Loucy (cell line): Measurements from ENCODE around the gene BICRA.
"Not testable (repeated sequence)": the region's sequence is repeated elsewhere in the genome, so short reads cannot be mapped to it uniquely, and the experiment has no call there.

Experiments
- H2AFZ ChIP-seq: fragments of 200-600 bp; sonication (generic); 2 replicates; pipeline ENCODE4 v1.6.0; 2016; ENCODE audit warnings: antibody characterized with exemption, mild to moderate bottlenecking, low read length, moderate library complexity
- H3F3A ChIP-seq: fragments of 200-600 bp; 2 replicates; pipeline ENCODE4 v1.6.0; 2016; ENCODE audit warnings: antibody characterized with exemption, low read depth, mild to moderate bottlenecking
- H3K27me3 ChIP-seq: fragments of 200-600 bp; sonication (generic); 2 replicates; pipeline ENCODE4 v1.6.1; 2014; ENCODE audit warnings: low read length, mild to moderate bottlenecking; ENCODE audit not compliant: insufficient read depth, poor library complexity, severe bottlenecking
- H3K36me3 ChIP-seq: fragments of 200-600 bp; sonication (generic); 2 replicates; pipeline ENCODE4 v1.6.1; 2016; ENCODE audit warnings: low read length; ENCODE audit not compliant: insufficient read depth
- H3K4me1 ChIP-seq: fragments of 200-600 bp; sonication (generic); 2 replicates; pipeline ENCODE4 v1.5.1; 2014; ENCODE audit warnings: low read length, mild to moderate bottlenecking; ENCODE audit not compliant: insufficient read depth, poor library complexity, severe bottlenecking
- H3K4me2 ChIP-seq: fragments of 200-600 bp; sonication (generic); 2 replicates; pipeline ENCODE4 v1.6.0; 2014; ENCODE audit warnings: antibody characterized with exemption, low read length, low read depth, mild to moderate bottlenecking; ENCODE audit not compliant: poor library complexity, severe bottlenecking
- H3K4me3 ChIP-seq: fragments of 200-600 bp; sonication (generic); 2 replicates; pipeline ENCODE4 v1.5.1; 2014; ENCODE audit warnings: low read length, mild to moderate bottlenecking, mixed read lengths; ENCODE audit not compliant: poor library complexity, severe bottlenecking
- H3K79me2 ChIP-seq: fragments of 200-600 bp; sonication (generic); 2 replicates; pipeline ENCODE4 v1.6.1; 2014; ENCODE audit warnings: low read length; ENCODE audit not compliant: insufficient read depth
- H3K9ac ChIP-seq: fragments of 200-600 bp; sonication (generic); 2 replicates; pipeline ENCODE4 v1.6.0; 2014; ENCODE audit warnings: mild to moderate bottlenecking, low read depth, low read length, moderate library complexity; ENCODE audit not compliant: poor library complexity, severe bottlenecking
- H3K9me2 ChIP-seq: fragments of 200-600 bp; sonication (generic); replicated peaks from 2 replicates; pipeline ENCODE4 v1.6.1; 2016; ENCODE audit warnings: low read depth, low read length, mixed read lengths
- H3K9me3 ChIP-seq: fragments of 200-600 bp; sonication (generic); 2 replicates; pipeline ENCODE4 v1.6.1; 2014; ENCODE audit warnings: mild to moderate bottlenecking, antibody characterized with exemption, low read length, low read depth; ENCODE audit not compliant: insufficient read depth
- H4K20me1 ChIP-seq: fragments of 200-600 bp; sonication (generic); 2 replicates; pipeline ENCODE4 v1.6.0; 2014; ENCODE audit warnings: antibody characterized with exemption, low read length, mild to moderate bottlenecking; ENCODE audit not compliant: insufficient read depth, poor library complexity, severe bottlenecking
- EZH2phosphoT487 ChIP-seq: fragments of 200-600 bp; IDR thresholded peaks from 2 replicates; pipeline ENCODE4 v1.6.1; 2018; ENCODE audit warnings: antibody characterized with exemption, mild to moderate bottlenecking, moderate library complexity, borderline replicate concordance
- TF ChIP-seq, protein P1 (sequence below): fragments of 200-600 bp; sonication (generic); conservative IDR thresholded peaks from 2 replicates; pipeline ENCODE4 v1.5.1; 2014; ENCODE audit warnings: mild to moderate bottlenecking, antibody characterized with exemption, low read length

Gene BICRA

DNA sequence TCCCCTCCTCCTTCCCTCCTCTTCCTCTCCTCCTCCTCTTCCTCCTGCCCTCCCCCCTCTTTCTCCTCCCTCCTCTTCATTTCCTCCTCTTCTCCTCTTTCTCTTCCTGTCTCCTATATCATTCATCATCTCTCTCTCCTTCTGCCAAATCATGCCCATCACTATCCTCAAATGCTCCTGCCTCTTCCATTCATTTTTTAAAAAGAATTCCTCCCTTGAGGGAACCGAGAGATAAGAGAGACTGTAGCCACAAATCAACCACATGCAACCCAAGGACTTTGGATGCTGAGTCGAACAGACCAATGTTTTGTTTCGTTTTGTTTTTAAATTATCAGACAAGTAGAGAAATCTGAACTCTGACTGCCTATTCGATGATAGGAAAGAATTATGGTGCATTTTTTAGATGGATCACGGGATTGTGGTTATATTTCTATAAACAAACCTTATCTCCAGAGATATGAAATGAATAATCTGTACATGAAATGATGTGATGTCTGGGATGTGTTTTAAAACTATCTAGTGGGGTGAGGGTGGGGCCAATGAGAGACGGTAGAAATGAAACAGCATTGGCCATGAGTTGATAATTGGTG, 26.5 kb upstream of the BICRA start:
- H4K20me1 ChIP-seq, result no peaks in the 10 kb centered on the region
- H3K9me3 ChIP-seq, result no peaks in the 10 kb centered on the region
- peak overlapping the region; percentile 61 for H3K4me2 ChIP-seq
- no peaks in the 10 kb centered on the region for H3K36me3 ChIP-seq
- peak overlapping the region; percentile 53; the same call in 1 of the 2 replicates for H2AFZ ChIP-seq
- H3F3A ChIP-seq, result no peaks in the 10 kb centered on the region
- no peaks in the 10 kb centered on the region for H3K9me2 ChIP-seq
- H3K4me1 ChIP-seq, result peaks cover 14% of the 10 kb centered on the region
- TF ChIP-seq, protein P1, sequence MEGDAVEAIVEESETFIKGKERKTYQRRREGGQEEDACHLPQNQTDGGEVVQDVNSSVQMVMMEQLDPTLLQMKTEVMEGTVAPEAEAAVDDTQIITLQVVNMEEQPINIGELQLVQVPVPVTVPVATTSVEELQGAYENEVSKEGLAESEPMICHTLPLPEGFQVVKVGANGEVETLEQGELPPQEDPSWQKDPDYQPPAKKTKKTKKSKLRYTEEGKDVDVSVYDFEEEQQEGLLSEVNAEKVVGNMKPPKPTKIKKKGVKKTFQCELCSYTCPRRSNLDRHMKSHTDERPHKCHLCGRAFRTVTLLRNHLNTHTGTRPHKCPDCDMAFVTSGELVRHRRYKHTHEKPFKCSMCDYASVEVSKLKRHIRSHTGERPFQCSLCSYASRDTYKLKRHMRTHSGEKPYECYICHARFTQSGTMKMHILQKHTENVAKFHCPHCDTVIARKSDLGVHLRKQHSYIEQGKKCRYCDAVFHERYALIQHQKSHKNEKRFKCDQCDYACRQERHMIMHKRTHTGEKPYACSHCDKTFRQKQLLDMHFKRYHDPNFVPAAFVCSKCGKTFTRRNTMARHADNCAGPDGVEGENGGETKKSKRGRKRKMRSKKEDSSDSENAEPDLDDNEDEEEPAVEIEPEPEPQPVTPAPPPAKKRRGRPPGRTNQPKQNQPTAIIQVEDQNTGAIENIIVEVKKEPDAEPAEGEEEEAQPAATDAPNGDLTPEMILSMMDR, result no peak
- TF ChIP-seq EZH2phosphoT487, result no peak
- H3K9ac ChIP-seq, result no peak overlapping the region
- no peaks in the 10 kb centered on the region for H3K79me2 ChIP-seq
- H3K4me3 ChIP-seq, result peak overlapping the region; percentile 45
- no peaks in the 10 kb centered on the region for H3K27me3 ChIP-seq

DNA sequence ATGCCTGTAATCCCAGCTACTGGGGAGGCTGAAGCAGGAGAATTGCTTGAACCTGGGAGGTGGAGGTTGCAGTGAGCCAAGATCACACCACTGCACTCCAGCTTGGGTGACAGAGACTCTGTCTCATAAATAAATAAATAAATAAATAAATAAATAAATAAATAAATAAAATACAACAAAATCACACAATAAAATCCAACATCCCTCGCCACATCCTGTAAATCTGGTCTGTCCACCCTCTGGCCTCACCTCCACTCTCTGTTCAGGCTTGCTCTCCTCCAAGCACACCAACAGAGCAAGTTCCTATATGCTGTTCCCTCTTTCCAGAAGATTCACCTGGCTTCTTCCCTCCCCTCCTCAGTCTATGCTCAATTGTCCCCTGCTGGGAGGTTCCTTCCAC, 25.8 kb upstream of the BICRA start:
- not testable (repeated sequence) for H3K4me3 ChIP-seq, H3K9me3 ChIP-seq, H3F3A ChIP-seq, H3K9ac ChIP-seq, H2AFZ ChIP-seq, H3K9me2 ChIP-seq, H3K79me2 ChIP-seq, H3K4me2 ChIP-seq, H4K20me1 ChIP-seq, H3K36me3 ChIP-seq, H3K27me3 ChIP-seq
- H3K4me1 ChIP-seq, result peaks cover 14% of the 10 kb centered on the region

DNA sequence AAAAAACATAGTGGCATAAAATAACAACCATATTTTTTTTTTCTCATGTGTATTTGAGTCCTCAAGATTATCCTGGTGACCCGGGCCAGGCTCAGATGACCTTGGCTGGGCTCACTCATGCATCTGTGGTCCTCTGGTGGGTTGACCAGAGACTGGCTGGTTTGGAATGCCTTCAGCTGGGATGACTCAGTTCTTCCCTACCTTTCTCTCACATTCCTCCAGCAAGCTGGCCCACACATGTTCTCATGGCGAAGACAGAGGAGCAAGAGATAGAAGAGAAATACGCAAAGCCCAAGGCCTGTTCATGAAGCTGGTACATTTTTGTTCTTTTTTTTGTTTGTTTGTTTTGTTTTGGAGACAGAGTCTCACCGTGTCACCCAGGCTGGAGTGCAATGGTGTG, 21.6 kb upstream of the BICRA start:
- Histone ChIP-seq H3K9ac (no peak overlapping the region), H3K9me2 (no peaks in the 10 kb centered on the region), H2AFZ (no peak overlapping the region), H3K4me1 (peaks cover 3% of the 10 kb centered on the region), H3F3A (no peaks in the 10 kb centered on the region), H3K79me2 (no peaks in the 10 kb centered on the region), H3K4me2 (no peak overlapping the region), H3K27me3 (no peaks in the 10 kb centered on the region), H3K9me3 (no peaks in the 10 kb centered on the region), H4K20me1 (no peaks in the 10 kb centered on the region), H3K36me3 (no peaks in the 10 kb centered on the region), H3K4me3 (no peak overlapping the region)
- TF ChIP-seq, protein P1, result no peak
- no peak for TF ChIP-seq EZH2phosphoT487

DNA sequence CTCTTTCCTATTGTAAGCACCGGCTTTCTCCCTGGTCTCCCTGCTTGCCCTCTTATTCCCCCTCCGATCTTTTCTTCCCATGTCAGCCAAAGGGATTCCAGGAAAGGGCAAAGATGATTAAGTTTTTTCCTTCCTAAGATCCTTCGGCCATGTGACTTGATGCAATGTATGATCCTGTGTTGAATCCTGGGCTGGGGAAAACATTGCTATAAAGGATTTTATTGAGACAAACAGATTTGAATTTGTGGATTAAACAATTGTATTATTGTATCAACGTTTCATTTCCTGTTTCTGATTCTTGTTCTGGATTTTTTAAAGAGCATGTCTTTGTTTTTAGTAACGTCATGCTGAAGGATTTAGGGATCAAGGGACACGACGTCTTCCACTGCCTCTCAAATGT, 19.1 kb upstream of the BICRA start:
- H3K9me2 ChIP-seq, result no peaks in the 10 kb centered on the region
- no peak overlapping the region for H2AFZ ChIP-seq
- no peaks in the 10 kb centered on the region for H3K27me3 ChIP-seq
- no peak overlapping the region for H3K9ac ChIP-seq
- no peaks in the 10 kb centered on the region for H3F3A ChIP-seq
- H3K4me1 ChIP-seq, result no peaks in the 10 kb centered on the region
- no peak overlapping the region for H3K4me3 ChIP-seq
- no peaks in the 10 kb centered on the region for H3K9me3 ChIP-seq
- no peaks in the 10 kb centered on the region for H3K79me2 ChIP-seq
- H3K4me2 ChIP-seq, result no peak overlapping the region
- no peak for TF ChIP-seq EZH2phosphoT487
- TF ChIP-seq, protein P1, result no peak
- no peaks in the 10 kb centered on the region for H4K20me1 ChIP-seq
- H3K36me3 ChIP-seq, result no peaks in the 10 kb centered on the region
